ENCODE measurements around the gene CMTM8.

The CMTM8 gene

DNA sequence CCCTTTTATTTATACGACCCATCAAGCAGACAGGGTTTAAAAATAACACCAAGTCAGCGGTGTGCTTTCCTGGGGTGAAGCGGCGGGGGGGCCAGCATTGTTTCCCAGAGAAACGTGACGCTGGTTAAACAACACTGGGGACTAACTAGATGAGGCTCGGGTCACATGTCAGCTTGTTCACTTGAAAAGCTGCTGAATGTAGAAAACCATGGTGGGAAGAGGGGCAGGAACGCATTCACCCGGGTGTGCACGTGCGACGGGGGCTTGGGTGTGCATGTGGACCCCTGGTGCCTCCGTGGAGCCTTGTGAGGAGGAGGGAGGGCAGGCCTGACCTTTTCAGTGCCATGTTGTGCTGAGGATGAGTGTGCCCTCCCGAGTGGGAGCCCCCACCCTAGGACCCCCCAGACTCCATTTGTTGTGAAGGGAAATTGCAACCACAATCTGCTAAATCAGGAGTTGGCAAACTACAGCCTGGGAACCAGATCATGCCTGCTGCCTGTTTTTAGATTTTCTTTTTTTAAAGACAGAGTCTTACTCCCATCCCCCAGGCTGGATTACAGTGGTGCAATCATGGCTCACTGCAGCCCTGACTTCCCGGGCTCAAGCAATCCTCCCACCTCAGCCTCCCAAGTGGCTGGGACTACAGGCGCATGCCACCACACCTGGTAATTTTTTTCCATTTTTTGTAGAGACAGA, 82.8 kb downstream of the CMTM8 start:
- H2AFZ ChIP-seq (ENCODE audit: low read depth), result no peak overlapping the region
- H3K9ac ChIP-seq, result no peak overlapping the region
- H4K20me1 ChIP-seq (ENCODE audit: insufficient read depth), result no peaks in the 10 kb centered on the region
- H3K27me3 ChIP-seq (ENCODE audit: insufficient read depth, low read depth), result no peaks in the 10 kb centered on the region
- TF ChIP-seq, protein P1, sequence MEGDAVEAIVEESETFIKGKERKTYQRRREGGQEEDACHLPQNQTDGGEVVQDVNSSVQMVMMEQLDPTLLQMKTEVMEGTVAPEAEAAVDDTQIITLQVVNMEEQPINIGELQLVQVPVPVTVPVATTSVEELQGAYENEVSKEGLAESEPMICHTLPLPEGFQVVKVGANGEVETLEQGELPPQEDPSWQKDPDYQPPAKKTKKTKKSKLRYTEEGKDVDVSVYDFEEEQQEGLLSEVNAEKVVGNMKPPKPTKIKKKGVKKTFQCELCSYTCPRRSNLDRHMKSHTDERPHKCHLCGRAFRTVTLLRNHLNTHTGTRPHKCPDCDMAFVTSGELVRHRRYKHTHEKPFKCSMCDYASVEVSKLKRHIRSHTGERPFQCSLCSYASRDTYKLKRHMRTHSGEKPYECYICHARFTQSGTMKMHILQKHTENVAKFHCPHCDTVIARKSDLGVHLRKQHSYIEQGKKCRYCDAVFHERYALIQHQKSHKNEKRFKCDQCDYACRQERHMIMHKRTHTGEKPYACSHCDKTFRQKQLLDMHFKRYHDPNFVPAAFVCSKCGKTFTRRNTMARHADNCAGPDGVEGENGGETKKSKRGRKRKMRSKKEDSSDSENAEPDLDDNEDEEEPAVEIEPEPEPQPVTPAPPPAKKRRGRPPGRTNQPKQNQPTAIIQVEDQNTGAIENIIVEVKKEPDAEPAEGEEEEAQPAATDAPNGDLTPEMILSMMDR (conservative IDR thresholded peaks at IDR 0.05; ENCODE audit: low read depth, low read length), result no peak
- no peaks in the 10 kb centered on the region for H3K79me2 ChIP-seq (ENCODE audit: insufficient read depth, low read depth)
- no peak overlapping the region for H3K4me2 ChIP-seq
- H3K4me1 ChIP-seq (ENCODE audit: low read depth, poor library complexity, severe bottlenecking), result no peaks in the 10 kb centered on the region
- H3K27ac ChIP-seq, result no peak overlapping the region
- no peak overlapping the region for H3K4me3 ChIP-seq (IDR thresholded peaks at IDR 0.05; ENCODE audit: insufficient read depth, low read depth, low read length)
- no peaks in the 10 kb centered on the region for H3K36me3 ChIP-seq (ENCODE audit: insufficient read depth)

GRCh38 chr3:32322311-32322710, 83.8 kb downstream of the CMTM8 start:
- Histone ChIP-seq H3K27me3 (ENCODE audit: insufficient read depth, low read depth) (no peaks in the 10 kb centered on the region), H3K79me2 (ENCODE audit: insufficient read depth, low read depth) (no peaks in the 10 kb centered on the region), H2AFZ (ENCODE audit: low read depth) (no peak overlapping the region), H3K4me1 (ENCODE audit: low read depth, poor library complexity, severe bottlenecking) (no peaks in the 10 kb centered on the region), H3K4me3 (IDR thresholded peaks at IDR 0.05; ENCODE audit: insufficient read depth, low read depth, low read length) (no peak overlapping the region), H3K27ac (no peak overlapping the region), H4K20me1 (ENCODE audit: insufficient read depth) (no peaks in the 10 kb centered on the region), H3K4me2 (no peak overlapping the region), H3K36me3 (ENCODE audit: insufficient read depth) (no peaks in the 10 kb centered on the region), H3K9ac (no peak overlapping the region)
- TF ChIP-seq, protein P1 (conservative IDR thresholded peaks at IDR 0.05; ENCODE audit: low read depth, low read length), result no peak

- no peaks in the 10 kb centered on the region for H3K79me2 ChIP-seq (ENCODE audit: insufficient read depth, low read depth)
- H3K4me1 ChIP-seq (ENCODE audit: low read depth, poor library complexity, severe bottlenecking), result no peaks in the 10 kb centered on the region
- TF ChIP-seq, protein P1 (conservative IDR thresholded peaks at IDR 0.05; ENCODE audit: low read depth, low read length), result no peak
- no peak overlapping the region for H3K27ac ChIP-seq
- H3K9ac ChIP-seq, result no peak overlapping the region
- H3K27me3 ChIP-seq (ENCODE audit: insufficient read depth, low read depth), result no peaks in the 10 kb centered on the region
- H2AFZ ChIP-seq (ENCODE audit: low read depth), result no peak overlapping the region
- no peak overlapping the region for H3K4me3 ChIP-seq (IDR thresholded peaks at IDR 0.05; ENCODE audit: insufficient read depth, low read depth, low read length)
- no peaks in the 10 kb centered on the region for H4K20me1 ChIP-seq (ENCODE audit: insufficient read depth)
- H3K4me2 ChIP-seq, result no peak overlapping the region
- H3K36me3 ChIP-seq (ENCODE audit: insufficient read depth), result no peaks in the 10 kb centered on the region
Observed at GRCh38 chr3:32323604-32324003, 85.1 kb downstream of the CMTM8 start.

DNA sequence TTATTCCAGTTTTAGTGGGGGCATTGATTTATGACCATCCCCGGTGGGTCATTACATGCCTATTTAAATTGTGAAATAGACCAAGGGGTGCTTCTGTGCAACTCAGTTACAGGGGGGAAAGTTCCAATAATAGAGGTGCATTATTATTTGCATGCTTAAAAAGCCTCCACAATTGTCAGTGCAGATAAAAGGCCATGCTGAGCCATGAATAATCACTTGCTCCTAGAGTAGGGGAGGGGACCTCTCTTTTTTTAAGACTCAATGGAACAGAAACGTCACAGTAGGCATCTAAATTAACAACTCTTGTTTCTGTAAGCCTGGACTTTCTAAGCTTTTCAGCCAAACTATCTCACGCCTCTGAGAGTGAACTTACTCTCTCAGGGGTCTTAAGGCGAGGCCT, 86.7 kb downstream of the CMTM8 start:
- H3K4me2 ChIP-seq, result no peak overlapping the region
- H3K79me2 ChIP-seq (ENCODE audit: insufficient read depth, low read depth), result no peaks in the 10 kb centered on the region
- no peak overlapping the region for H3K27ac ChIP-seq
- H3K9ac ChIP-seq, result no peak overlapping the region
- no peaks in the 10 kb centered on the region for H4K20me1 ChIP-seq (ENCODE audit: insufficient read depth)
- no peaks in the 10 kb centered on the region for H3K27me3 ChIP-seq (ENCODE audit: insufficient read depth, low read depth)
- H3K4me3 ChIP-seq (IDR thresholded peaks at IDR 0.05; ENCODE audit: insufficient read depth, low read depth, low read length), result no peak overlapping the region
- H2AFZ ChIP-seq (ENCODE audit: low read depth), result no peak overlapping the region
- H3K36me3 ChIP-seq (ENCODE audit: insufficient read depth), result no peaks in the 10 kb centered on the region
- TF ChIP-seq, protein P1 (conservative IDR thresholded peaks at IDR 0.05; ENCODE audit: low read depth, low read length), result no peak
- no peaks in the 10 kb centered on the region for H3K4me1 ChIP-seq (ENCODE audit: low read depth, poor library complexity, severe bottlenecking)

All from KMS-11 (cell line).